ENCODE data around the gene NRG3.

Gene NRG3

GRCh38 chr10:82591421-82591820 lies 716.4 kb downstream of the NRG3 start:
- no peak for DNase-seq (ENCODE audit: low read depth in 1 of 2, low spot score in 1 of 2)
- TF ChIP-seq SPI1 (IDR thresholded peaks at IDR 0.05; ENCODE audit: borderline replicate concordance, low read depth) (no peak), CTCF (IDR thresholded peaks at IDR 0.05; ENCODE audit: insufficient read depth, low read length) (no peak), POLR2AphosphoS5 (IDR thresholded peaks at IDR 0.05; ENCODE audit: low read depth) (no peak), GABPA (IDR thresholded peaks at IDR 0.05; ENCODE audit: low read depth) (no peak)
- TF ChIP-seq, protein P1, sequence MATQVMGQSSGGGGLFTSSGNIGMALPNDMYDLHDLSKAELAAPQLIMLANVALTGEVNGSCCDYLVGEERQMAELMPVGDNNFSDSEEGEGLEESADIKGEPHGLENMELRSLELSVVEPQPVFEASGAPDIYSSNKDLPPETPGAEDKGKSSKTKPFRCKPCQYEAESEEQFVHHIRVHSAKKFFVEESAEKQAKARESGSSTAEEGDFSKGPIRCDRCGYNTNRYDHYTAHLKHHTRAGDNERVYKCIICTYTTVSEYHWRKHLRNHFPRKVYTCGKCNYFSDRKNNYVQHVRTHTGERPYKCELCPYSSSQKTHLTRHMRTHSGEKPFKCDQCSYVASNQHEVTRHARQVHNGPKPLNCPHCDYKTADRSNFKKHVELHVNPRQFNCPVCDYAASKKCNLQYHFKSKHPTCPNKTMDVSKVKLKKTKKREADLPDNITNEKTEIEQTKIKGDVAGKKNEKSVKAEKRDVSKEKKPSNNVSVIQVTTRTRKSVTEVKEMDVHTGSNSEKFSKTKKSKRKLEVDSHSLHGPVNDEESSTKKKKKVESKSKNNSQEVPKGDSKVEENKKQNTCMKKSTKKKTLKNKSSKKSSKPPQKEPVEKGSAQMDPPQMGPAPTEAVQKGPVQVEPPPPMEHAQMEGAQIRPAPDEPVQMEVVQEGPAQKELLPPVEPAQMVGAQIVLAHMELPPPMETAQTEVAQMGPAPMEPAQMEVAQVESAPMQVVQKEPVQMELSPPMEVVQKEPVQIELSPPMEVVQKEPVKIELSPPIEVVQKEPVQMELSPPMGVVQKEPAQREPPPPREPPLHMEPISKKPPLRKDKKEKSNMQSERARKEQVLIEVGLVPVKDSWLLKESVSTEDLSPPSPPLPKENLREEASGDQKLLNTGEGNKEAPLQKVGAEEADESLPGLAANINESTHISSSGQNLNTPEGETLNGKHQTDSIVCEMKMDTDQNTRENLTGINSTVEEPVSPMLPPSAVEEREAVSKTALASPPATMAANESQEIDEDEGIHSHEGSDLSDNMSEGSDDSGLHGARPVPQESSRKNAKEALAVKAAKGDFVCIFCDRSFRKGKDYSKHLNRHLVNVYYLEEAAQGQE (IDR thresholded peaks at IDR 0.05; ENCODE audit: insufficient replicate concordance, low read depth): no peak
- no peaks in the 10 kb centered on the region for H3K27me3 ChIP-seq (ENCODE audit: insufficient read depth, poor library complexity, severe bottlenecking)
- H3K27ac ChIP-seq (replicated peaks): no peak overlapping the region
- no peak overlapping the region for H3K4me3 ChIP-seq (replicated peaks; ENCODE audit: insufficient read depth, low read length)

- no peaks in the 10 kb centered on the region for H3K27me3 ChIP-seq (ENCODE audit: insufficient read depth, poor library complexity, severe bottlenecking)
- H3K27ac ChIP-seq (replicated peaks): no peak overlapping the region
- DNase-seq (ENCODE audit: low read depth in 1 of 2, low spot score in 1 of 2): no peak
- TF ChIP-seq CTCF (IDR thresholded peaks at IDR 0.05; ENCODE audit: insufficient read depth, low read length): no peak
- no peak for TF ChIP-seq GABPA (IDR thresholded peaks at IDR 0.05; ENCODE audit: low read depth)
- TF ChIP-seq SPI1 (IDR thresholded peaks at IDR 0.05; ENCODE audit: borderline replicate concordance, low read depth): no peak
- TF ChIP-seq, protein P1 (IDR thresholded peaks at IDR 0.05; ENCODE audit: insufficient replicate concordance, low read depth): no peak
- TF ChIP-seq POLR2AphosphoS5 (IDR thresholded peaks at IDR 0.05; ENCODE audit: low read depth): no peak
- no peak overlapping the region for H3K4me3 ChIP-seq (replicated peaks; ENCODE audit: insufficient read depth, low read length)
Measured at GRCh38 chr10:82597840-82598239, 722.8 kb downstream of the NRG3 start.

DNA sequence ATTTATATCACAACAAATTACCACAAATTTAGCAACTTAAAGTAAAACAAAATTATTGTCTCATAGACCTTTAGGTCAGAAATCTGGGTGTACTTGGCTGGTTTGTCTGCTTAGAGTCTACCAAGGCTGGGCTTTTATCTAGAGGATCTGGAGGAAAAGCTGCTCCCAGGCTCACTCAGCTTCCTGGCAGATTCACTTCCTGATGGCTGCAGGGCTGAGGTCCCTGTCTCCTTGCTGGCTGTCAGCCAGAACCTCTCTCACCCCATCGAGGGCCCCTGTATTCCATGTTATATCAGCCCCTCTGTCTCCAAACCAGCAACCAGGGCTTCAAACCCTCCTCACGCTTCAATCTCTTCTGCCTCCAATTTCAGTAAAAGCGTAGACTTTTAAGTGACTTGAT lies 734.9 kb downstream of the NRG3 start:
- H3K4me3 ChIP-seq (replicated peaks; ENCODE audit: insufficient read depth, low read length): no peak overlapping the region
- TF ChIP-seq, protein P1 (IDR thresholded peaks at IDR 0.05; ENCODE audit: insufficient replicate concordance, low read depth): no peak
- TF ChIP-seq SPI1 (IDR thresholded peaks at IDR 0.05; ENCODE audit: borderline replicate concordance, low read depth) (no peak), CTCF (IDR thresholded peaks at IDR 0.05; ENCODE audit: insufficient read depth, low read length) (no peak), POLR2AphosphoS5 (IDR thresholded peaks at IDR 0.05; ENCODE audit: low read depth) (no peak)
- DNase-seq (ENCODE audit: low read depth in 1 of 2, low spot score in 1 of 2): no peak
- H3K27me3 ChIP-seq (ENCODE audit: insufficient read depth, poor library complexity, severe bottlenecking): no peaks in the 10 kb centered on the region
- H3K27ac ChIP-seq (replicated peaks): no peak overlapping the region
